ENCODE data around the gene CCDC124.

DNA sequence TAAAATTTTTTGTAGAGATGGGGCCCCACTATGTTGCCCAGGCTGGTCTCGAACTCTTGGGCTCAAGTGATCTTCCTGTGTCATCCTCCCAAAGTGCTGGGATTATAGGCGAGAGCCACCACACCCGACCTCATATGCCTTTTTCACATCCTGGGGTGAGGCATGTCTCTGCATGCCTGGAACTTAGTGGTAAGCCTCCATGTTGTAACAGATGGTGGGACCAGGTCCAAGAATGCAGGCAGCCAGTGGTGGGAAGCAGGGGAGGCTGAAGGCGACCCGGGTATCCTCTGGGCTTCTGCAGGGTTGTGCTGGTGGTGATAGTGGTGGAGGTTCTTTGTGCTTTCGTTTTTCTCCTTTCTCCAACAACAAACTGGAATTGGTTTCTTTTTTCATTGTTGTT is 30.1 kb upstream of the CCDC124 start:
- TF ChIP-seq, protein P1, sequence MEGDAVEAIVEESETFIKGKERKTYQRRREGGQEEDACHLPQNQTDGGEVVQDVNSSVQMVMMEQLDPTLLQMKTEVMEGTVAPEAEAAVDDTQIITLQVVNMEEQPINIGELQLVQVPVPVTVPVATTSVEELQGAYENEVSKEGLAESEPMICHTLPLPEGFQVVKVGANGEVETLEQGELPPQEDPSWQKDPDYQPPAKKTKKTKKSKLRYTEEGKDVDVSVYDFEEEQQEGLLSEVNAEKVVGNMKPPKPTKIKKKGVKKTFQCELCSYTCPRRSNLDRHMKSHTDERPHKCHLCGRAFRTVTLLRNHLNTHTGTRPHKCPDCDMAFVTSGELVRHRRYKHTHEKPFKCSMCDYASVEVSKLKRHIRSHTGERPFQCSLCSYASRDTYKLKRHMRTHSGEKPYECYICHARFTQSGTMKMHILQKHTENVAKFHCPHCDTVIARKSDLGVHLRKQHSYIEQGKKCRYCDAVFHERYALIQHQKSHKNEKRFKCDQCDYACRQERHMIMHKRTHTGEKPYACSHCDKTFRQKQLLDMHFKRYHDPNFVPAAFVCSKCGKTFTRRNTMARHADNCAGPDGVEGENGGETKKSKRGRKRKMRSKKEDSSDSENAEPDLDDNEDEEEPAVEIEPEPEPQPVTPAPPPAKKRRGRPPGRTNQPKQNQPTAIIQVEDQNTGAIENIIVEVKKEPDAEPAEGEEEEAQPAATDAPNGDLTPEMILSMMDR (IDR thresholded peaks at IDR 0.05), result no peak
- TF ChIP-seq POLR2A (IDR thresholded peaks at IDR 0.05), result no peak
